ENCODE measurements around the gene MORF4L1. TPM values are rescaled to one million over a fixed set of nuclear protein-coding genes. Genes with fewer than 3 reads are reported as not detected.
A peak's percentile ranks its signal among the peaks of the same experiment; 100 is the strongest.
"Not testable (repeated sequence)": the region's sequence is repeated elsewhere in the genome, so short reads cannot be mapped to it uniquely, and the experiment has no call there.

The MORF4L1 gene
- total RNA-seq, 5 donors from 2014 or later (not counting 1 experiment from before 2014, with no cell fraction given) = 208 to 388 (median 232) TPM

DNA sequence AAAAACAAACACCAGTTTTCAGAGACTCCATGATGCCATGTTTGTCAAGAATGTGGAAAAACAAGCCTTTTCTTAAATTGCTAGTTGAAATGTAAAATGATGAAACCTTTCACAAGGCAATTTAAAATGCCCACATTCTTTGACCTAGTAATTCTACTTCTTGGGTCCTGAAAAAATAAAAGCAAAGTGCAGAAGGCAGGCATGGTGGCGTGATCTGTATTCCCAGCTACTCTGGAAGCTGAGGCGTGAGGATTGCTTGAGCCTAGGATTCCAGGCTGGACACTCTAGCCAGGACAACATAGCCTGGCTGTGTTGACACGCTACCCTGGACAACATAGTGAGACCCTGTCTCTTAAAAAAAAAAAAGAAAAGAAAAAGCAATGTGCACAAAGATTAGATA lies 4.3 kb upstream of the MORF4L1 start:
- Mint-ChIP-seq H3K9me3 (no peaks in the 10 kb centered on the region), H3K4me3 (no peak overlapping the region), H3K36me3 (no peaks in the 10 kb centered on the region), H3K27ac (no peak overlapping the region), H3K4me1 (peaks cover 0 to 5% (median 4%) of the 10 kb centered on the region in 3 donors), H3K27me3 (no peaks in the 10 kb centered on the region)
- DNase-seq (no peak), ATAC-seq (replicated peaks in 1 of 4) (no peak)
- Histone ChIP-seq H3K27me3 (replicated peaks in 1 of 2; ENCODE audit: control insufficient read depth in 2 of 2, extremely low read depth in 1 of 2, insufficient read depth in 2 of 2, low read length in 1 of 2) (peaks cover 0 to 2% of the 10 kb centered on the region in 2 experiments), H3K4me1 (ENCODE audit: control insufficient read depth in 1 of 2, extremely low read depth in 1 of 2, insufficient read depth in 2 of 2, low read length in 2 of 2) (peaks cover 4 to 7% of the 10 kb centered on the region in 2 experiments), H3K27ac (ENCODE audit: low read length) (no peak overlapping the region), H3K36me3 (ENCODE audit: control insufficient read depth in 2 of 2, extremely low read depth in 1 of 2, insufficient read depth in 1 of 2, low read length in 1 of 2) (no peaks in the 10 kb centered on the region), H3K4me3 (ENCODE audit: control insufficient read depth in 1 of 2, extremely low read depth in 1 of 2, low read length in 1 of 2) (no peak overlapping the region), H3K9me3 (no peaks in the 10 kb centered on the region)
- WGBS (ENCODE audit: insufficient coverage) = 87% methylated on average over 2 of the region's 3 CpGs
- ChIA-PET POLR2A (no interaction called here), CTCF (interaction anchor here in 1 of 2 donors (0.9 kb wide), 1 partner anchor 8 kb away, joined by 9 read pairs; no protein-coding TSS in a partner anchor)

GRCh38 chr15:78871483-78872127 lies 1.1 kb upstream of the MORF4L1 start:
- H3K9me3 Mint-ChIP-seq; ATAC-seq (replicated peaks in 1 of 4); H3K27ac Mint-ChIP-seq; H3K27me3 Mint-ChIP-seq; H3K36me3 Mint-ChIP-seq; H3K36me3 ChIP-seq (ENCODE audit: control insufficient read depth in 2 of 2, extremely low read depth in 1 of 2, insufficient read depth in 1 of 2, low read length in 1 of 2); H3K9me3 ChIP-seq; DNase-seq; H3K4me3 ChIP-seq (ENCODE audit: control insufficient read depth in 1 of 2, extremely low read depth in 1 of 2, low read length in 1 of 2); H3K27ac ChIP-seq (ENCODE audit: low read length); H3K27me3 ChIP-seq (replicated peaks in 1 of 2; ENCODE audit: control insufficient read depth in 2 of 2, extremely low read depth in 1 of 2, insufficient read depth in 2 of 2, low read length in 1 of 2): not testable (repeated sequence)
- H3K4me3 Mint-ChIP-seq = peak overlapping the region; percentile 72 to 100 (median 74)
- ChIA-PET CTCF (interaction anchor here in 1 of 2 donors (2.5 kb wide), 1 partner anchor 12 kb away, joined by 14 read pairs; no protein-coding TSS in a partner anchor), POLR2A (interaction anchor here in 1 of 2 donors (0.6 kb wide), 1 partner anchor 108 kb away, joined by 8 read pairs; no protein-coding TSS in a partner anchor)
- peaks cover 25 to 30% (median 29%) of the 10 kb centered on the region in 3 donors for H3K4me1 Mint-ChIP-seq
- H3K4me1 ChIP-seq (ENCODE audit: control insufficient read depth in 1 of 2, extremely low read depth in 1 of 2, insufficient read depth in 2 of 2, low read length in 2 of 2) = peaks cover 25 to 30% of the 10 kb centered on the region in 2 experiments
- 97% methylated on average over 18 of the region's 24 CpGs for WGBS (ENCODE audit: insufficient coverage)

- no peaks in the 10 kb centered on the region for H3K27me3 ChIP-seq (replicated peaks in 1 of 2; ENCODE audit: control insufficient read depth in 2 of 2, extremely low read depth in 1 of 2, insufficient read depth in 2 of 2, low read length in 1 of 2)
- Mint-ChIP-seq H3K9me3 (no peaks in the 10 kb centered on the region), H3K36me3 (peaks cover 12% of the 10 kb centered on the region), H3K27ac (peak overlapping the region; percentile 100), H3K4me3 (peak overlapping the region; percentile 100), H3K27me3 (no peaks in the 10 kb centered on the region), H3K4me1 (peaks cover 37 to 46% (median 44%) of the 10 kb centered on the region in 3 donors)
- DNase-seq (peak; percentile 70 to 95 (median 87)), ATAC-seq (replicated peaks in 1 of 4) (peak; percentile 71 to 75 (median 74))
- H3K9me3 ChIP-seq = no peaks in the 10 kb centered on the region
- H3K27ac ChIP-seq (ENCODE audit: low read length) = peak overlapping the region; percentile 100
- H3K4me3 ChIP-seq (ENCODE audit: control insufficient read depth in 1 of 2, extremely low read depth in 1 of 2, low read length in 1 of 2) = peak overlapping the region; percentile 93 to 99
- WGBS (ENCODE audit: insufficient coverage) = 0% methylated on average over 70 of the region's 75 CpGs
- peaks cover 37% of the 10 kb centered on the region in 2 experiments for H3K4me1 ChIP-seq (ENCODE audit: control insufficient read depth in 1 of 2, extremely low read depth in 1 of 2, insufficient read depth in 2 of 2, low read length in 2 of 2)
- CTCF ChIA-PET = interaction anchor here (0.5 to 2.5 kb wide), 7 partner anchors 10 to 1280 kb away, joined by 3 to 14 read pairs (median 4); no protein-coding TSS in a partner anchor
- H3K36me3 ChIP-seq (ENCODE audit: control insufficient read depth in 2 of 2, extremely low read depth in 1 of 2, insufficient read depth in 1 of 2, low read length in 1 of 2) = no peaks in the 10 kb centered on the region
- POLR2A ChIA-PET = interaction anchor here (0.6 to 1.5 kb wide), 8 partner anchors 12 to 609 kb away, joined by 3 to 9 read pairs (median 6); partner anchors contain the start of gene DNAJA4 (in 1 of the 2)
These were observed 492 bp downstream of the MORF4L1 start for GRCh38 chr15:78872972-78873792.

DNA sequence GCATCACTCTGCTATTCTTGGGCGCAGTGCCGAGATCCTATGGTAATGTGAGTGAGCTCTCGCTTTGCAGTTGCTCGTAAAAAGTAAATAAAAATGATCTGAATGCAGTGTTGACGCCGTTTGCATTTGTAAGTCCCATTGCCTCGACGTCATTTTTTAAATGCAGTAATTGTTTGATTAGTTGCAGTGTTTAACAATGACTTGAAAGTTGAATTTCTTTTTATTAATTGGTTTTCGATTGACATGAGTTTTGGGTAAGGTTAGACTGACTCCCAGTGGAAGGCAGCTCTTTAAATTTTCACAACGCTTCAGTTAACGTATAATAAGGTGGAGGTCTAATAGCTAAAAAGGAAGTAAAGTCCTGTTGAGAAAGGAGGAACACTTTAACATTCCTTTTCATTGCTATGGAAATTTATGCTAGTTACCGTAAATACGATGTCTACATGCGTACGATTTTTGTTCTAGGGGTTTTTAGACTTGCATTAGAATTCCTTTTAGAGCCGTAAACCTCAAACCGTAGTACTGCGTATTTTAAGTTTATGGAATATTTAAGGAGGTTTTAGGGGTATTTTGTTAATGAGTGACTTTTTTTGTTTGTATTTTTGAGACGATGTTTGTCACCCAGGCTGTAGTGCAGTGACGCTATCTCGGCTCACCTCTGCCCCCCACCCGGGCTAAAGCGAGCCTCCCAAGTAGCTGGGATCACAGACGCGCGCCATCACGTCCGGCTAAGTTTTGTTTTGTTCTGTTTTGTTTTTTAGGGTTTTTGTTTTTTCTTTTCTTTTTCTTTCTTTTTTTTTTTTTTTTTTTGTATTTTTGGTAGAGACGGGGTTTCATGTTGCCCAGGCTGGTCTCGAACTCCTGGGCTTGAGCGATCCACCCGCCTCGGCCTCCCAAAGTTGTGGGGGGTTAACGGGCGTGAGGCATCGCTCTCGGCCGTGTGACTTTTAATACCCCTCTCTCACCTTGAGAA lies 1.4 kb downstream of the MORF4L1 start:
- no peaks in the 10 kb centered on the region for H3K27me3 Mint-ChIP-seq

GRCh38 chr15:78875107-78875914 lies 2.6 kb downstream of the MORF4L1 start:
- CTCF ChIA-PET = interaction anchor here in 1 of 2 donors (1.1 kb wide), 1 partner anchor 22 kb away, joined by 3 read pairs; no protein-coding TSS in a partner anchor
- POLR2A ChIA-PET = interaction anchor here in 1 of 2 donors (0.6 to 0.7 kb wide), 2 partner anchors 56 to 335 kb away, joined by 3 read pairs; partner anchors contain the start of gene PSMA4

More for the DNA sequence above, 1.4 kb downstream of the MORF4L1 start:
- Histone ChIP-seq H3K27me3 (replicated peaks in 1 of 2; ENCODE audit: control insufficient read depth in 2 of 2, extremely low read depth in 1 of 2, insufficient read depth in 2 of 2, low read length in 1 of 2) (no peaks in the 10 kb centered on the region), H3K27ac (ENCODE audit: low read length) (peak overlapping the region; percentile 100), H3K4me3 (ENCODE audit: control insufficient read depth in 1 of 2, extremely low read depth in 1 of 2, low read length in 1 of 2) (peak overlapping the region; percentile 93 to 99), H3K4me1 (ENCODE audit: control insufficient read depth in 1 of 2, extremely low read depth in 1 of 2, insufficient read depth in 2 of 2, low read length in 2 of 2) (peaks cover 40 to 43% of the 10 kb centered on the region in 2 experiments), H3K36me3 (ENCODE audit: control insufficient read depth in 2 of 2, extremely low read depth in 1 of 2, insufficient read depth in 1 of 2, low read length in 1 of 2) (peaks cover 0 to 2% of the 10 kb centered on the region in 2 donors), H3K9me3 (no peaks in the 10 kb centered on the region)
- peaks cover 46 to 55% (median 51%) of the 10 kb centered on the region in 3 donors for H3K4me1 Mint-ChIP-seq
- H3K36me3 Mint-ChIP-seq = peaks cover 16% of the 10 kb centered on the region
- CTCF ChIA-PET = interaction anchor here (0.5 to 2.5 kb wide), 10 partner anchors 8 to 89 kb away, joined by 3 to 14 read pairs (median 4); no protein-coding TSS in a partner anchor
- H3K9me3 Mint-ChIP-seq = no peaks in the 10 kb centered on the region
- POLR2A ChIA-PET = interaction anchor here (0.6 to 1.5 kb wide), 6 partner anchors 12 to 334 kb away, joined by 3 to 9 read pairs (median 3); partner anchors contain the start of gene PSMA4 (in 1 of the 2)
- peak overlapping the region; percentile 100 for H3K27ac Mint-ChIP-seq
- H3K4me3 Mint-ChIP-seq = peak overlapping the region; percentile 100
- DNase-seq (peak in 31 of 35 experiments; percentile 13 to 58 (median 38)), ATAC-seq (replicated peaks in 1 of 4) (no peak)
- 0% methylated on average over 12 of the region's 38 CpGs for WGBS (ENCODE audit: insufficient coverage)

More at GRCh38 chr15:78875107-78875914, 2.6 kb downstream of the MORF4L1 start:
- H3K4me3 ChIP-seq (ENCODE audit: control insufficient read depth in 1 of 2, extremely low read depth in 1 of 2, low read length in 1 of 2) = peak overlapping the region; percentile 38 to 99
- Mint-ChIP-seq H3K27me3 (no peaks in the 10 kb centered on the region), H3K4me3 (peak overlapping the region; percentile 100), H3K9me3 (no peaks in the 10 kb centered on the region), H3K27ac (peak overlapping the region; percentile 57 to 100), H3K4me1 (peaks cover 57 to 63% (median 63%) of the 10 kb centered on the region in 3 donors), H3K36me3 (peaks cover 19% of the 10 kb centered on the region)
- 28% methylated on average over 11 of the region's 22 CpGs for WGBS (ENCODE audit: insufficient coverage)
- no peak for ATAC-seq (replicated peaks in 1 of 4)
- no peaks in the 10 kb centered on the region for H3K9me3 ChIP-seq
- no peaks in the 10 kb centered on the region for H3K27me3 ChIP-seq (replicated peaks in 1 of 2; ENCODE audit: control insufficient read depth in 2 of 2, extremely low read depth in 1 of 2, insufficient read depth in 2 of 2, low read length in 1 of 2)
- no peak for DNase-seq
- peaks cover 0 to 7% of the 10 kb centered on the region in 2 donors for H3K36me3 ChIP-seq (ENCODE audit: control insufficient read depth in 2 of 2, extremely low read depth in 1 of 2, insufficient read depth in 1 of 2, low read length in 1 of 2)
- peak overlapping the region; percentile 100 for H3K27ac ChIP-seq (ENCODE audit: low read length)
- peaks cover 45 to 49% of the 10 kb centered on the region in 2 experiments for H3K4me1 ChIP-seq (ENCODE audit: control insufficient read depth in 1 of 2, extremely low read depth in 1 of 2, insufficient read depth in 2 of 2, low read length in 2 of 2)

Measured in T-cell (primary cell).